HepG2 (cell line): ENCODE results near the gene CAT. TPM values are rescaled to one million over a fixed set of nuclear protein-coding genes. Genes with fewer than 3 reads are reported as not detected.

Experiments
- BCL6 ChIP-seq: IDR thresholded peaks from 2 replicates; pipeline ENCODE4 v1.6.1; 2016; ENCODE audit warnings: missing genetic modification reagents, missing compliant biosample characterization
- GATA4 ChIP-seq: sonication (generic); IDR thresholded peaks from 2 replicates; pipeline ENCODE4 v1.6.1; 2016; ENCODE audit warnings: antibody characterized with exemption, low read depth, borderline replicate concordance
- HOMEZ ChIP-seq: IDR thresholded peaks from 2 replicates; pipeline ENCODE4 v1.6.1; 2016; ENCODE audit warnings: low read depth
- KLF13 ChIP-seq: sonication (generic); formaldehyde crosslinking; IDR thresholded peaks from 2 replicates; pipeline ENCODE4 v1.4.0; 2020; ENCODE audit warnings: mild to moderate bottlenecking, missing genetic modification reagents
- MAFF ChIP-seq: IDR thresholded peaks from 2 replicates; pipeline ENCODE4 v1.6.1; 2011; ENCODE audit warnings: low read depth, low read length, improper control_type of control experiment
- SALL1 ChIP-seq: sonication (generic); formaldehyde crosslinking; IDR thresholded peaks from 2 replicates; pipeline ENCODE4 v1.8.0; 2022; ENCODE audit warnings: mild to moderate bottlenecking, missing genetic modification reagents
- STAT6 ChIP-seq: sonication (generic); formaldehyde crosslinking; IDR thresholded peaks from 2 replicates; pipeline ENCODE4 v1.4.0; 2020; ENCODE audit warnings: missing genetic modification reagents, mild to moderate bottlenecking, borderline replicate concordance
- ZBTB20 ChIP-seq: sonication (generic); formaldehyde crosslinking; IDR thresholded peaks from 2 replicates; pipeline ENCODE4 v1.8.1; 2023; ENCODE audit warnings: missing genetic modification reagents, low read depth, mild to moderate bottlenecking, borderline replicate concordance
- ZNF205 ChIP-seq: IDR thresholded peaks from 2 replicates; pipeline ENCODE4 v1.6.1; 2018; ENCODE audit warnings: missing biosample characterization, missing genetic modification reagents
- ZNF280D ChIP-seq: sonication (generic); formaldehyde crosslinking; IDR thresholded peaks from 2 replicates; pipeline ENCODE4 v1.5.1; 2020; ENCODE audit warnings: mild to moderate bottlenecking, missing genetic modification reagents
- ZNF292 ChIP-seq: sonication (generic); formaldehyde crosslinking; IDR thresholded peaks from 2 replicates; pipeline ENCODE4 v1.8.1; 2022; ENCODE audit warnings: mild to moderate bottlenecking, low read depth, missing genetic modification reagents, borderline replicate concordance
- ZNF530 ChIP-seq: sonication (generic); formaldehyde crosslinking; IDR thresholded peaks from 2 replicates; pipeline ENCODE4 v1.5.0; 2020; ENCODE audit warnings: low read depth, mild to moderate bottlenecking, missing genetic modification reagents
- ZNF768 ChIP-seq: sonication (generic); formaldehyde crosslinking; IDR thresholded peaks from 2 replicates; pipeline ENCODE4 v1.4.0; 2020; ENCODE audit warnings: missing genetic modification reagents
- ZNF790 ChIP-seq: sonication (generic); formaldehyde crosslinking; IDR thresholded peaks from 2 replicates; pipeline ENCODE4 v1.8.0; 2022; ENCODE audit warnings: missing genetic modification reagents, mild to moderate bottlenecking, borderline replicate concordance
- ZNF816 ChIP-seq: sonication (generic); formaldehyde crosslinking; IDR thresholded peaks from 2 replicates; pipeline ENCODE4 v1.8.0; 2022; ENCODE audit warnings: missing genetic modification reagents, mild to moderate bottlenecking, borderline replicate concordance
- polyA plus RNA-seq, 8 experiments: library from polyadenylated mRNA; depleted of rRNA in 3 of 8; stranded (reverse) in 7 of 8; unstranded in 1 of 8; fragments of >200 nt; fragmentation: Illumina TruSeq in 4 of 8; extraction: Trizol in 4 of 8; gene quantifications; 2 replicates each; pipeline versions ENCODE4 v1.2.1 to v1.2.3, GENCODE V29; 2011 to 2016; ENCODE audit warnings: low read depth in 4 of 8, missing spikeins in 1 of 8, mixed read lengths in 1 of 8; ENCODE audit not compliant: insufficient read depth in 1 of 8
- total RNA-seq, 5 experiments: library from RNA; depleted of rRNA; stranded (reverse); fragments of >200 nt; fragmentation: Illumina TruSeq; extraction: Trizol; gene quantifications; 2 replicates each; pipeline ENCODE4 v1.2.3, GENCODE V29; 2016; ENCODE audit warnings: low read depth in 1 of 5
- TF ChIP-seq, protein P1 (sequence below): sonication (generic); formaldehyde crosslinking; IDR thresholded peaks from 2 replicates; pipeline ENCODE4 v1.5.1; 2020; ENCODE audit warnings: mild to moderate bottlenecking, missing genetic modification reagents, moderate library complexity
- TF ChIP-seq, protein P2 (sequence below): sonication (generic); formaldehyde crosslinking; IDR thresholded peaks from 2 replicates; pipeline ENCODE4 v1.8.1; 2023; ENCODE audit warnings: mild to moderate bottlenecking, missing genetic modification reagents

Gene CAT
- total and polyA plus RNA-seq, 2 of the 13 experiments (the other 11 are each of a cell fraction or from before 2014, with no cell fraction given): 107 to 136 TPM

GRCh38 chr11:34501500-34501899 is 62.8 kb downstream of the CAT start (continued):
- TF ChIP-seq, protein P1, sequence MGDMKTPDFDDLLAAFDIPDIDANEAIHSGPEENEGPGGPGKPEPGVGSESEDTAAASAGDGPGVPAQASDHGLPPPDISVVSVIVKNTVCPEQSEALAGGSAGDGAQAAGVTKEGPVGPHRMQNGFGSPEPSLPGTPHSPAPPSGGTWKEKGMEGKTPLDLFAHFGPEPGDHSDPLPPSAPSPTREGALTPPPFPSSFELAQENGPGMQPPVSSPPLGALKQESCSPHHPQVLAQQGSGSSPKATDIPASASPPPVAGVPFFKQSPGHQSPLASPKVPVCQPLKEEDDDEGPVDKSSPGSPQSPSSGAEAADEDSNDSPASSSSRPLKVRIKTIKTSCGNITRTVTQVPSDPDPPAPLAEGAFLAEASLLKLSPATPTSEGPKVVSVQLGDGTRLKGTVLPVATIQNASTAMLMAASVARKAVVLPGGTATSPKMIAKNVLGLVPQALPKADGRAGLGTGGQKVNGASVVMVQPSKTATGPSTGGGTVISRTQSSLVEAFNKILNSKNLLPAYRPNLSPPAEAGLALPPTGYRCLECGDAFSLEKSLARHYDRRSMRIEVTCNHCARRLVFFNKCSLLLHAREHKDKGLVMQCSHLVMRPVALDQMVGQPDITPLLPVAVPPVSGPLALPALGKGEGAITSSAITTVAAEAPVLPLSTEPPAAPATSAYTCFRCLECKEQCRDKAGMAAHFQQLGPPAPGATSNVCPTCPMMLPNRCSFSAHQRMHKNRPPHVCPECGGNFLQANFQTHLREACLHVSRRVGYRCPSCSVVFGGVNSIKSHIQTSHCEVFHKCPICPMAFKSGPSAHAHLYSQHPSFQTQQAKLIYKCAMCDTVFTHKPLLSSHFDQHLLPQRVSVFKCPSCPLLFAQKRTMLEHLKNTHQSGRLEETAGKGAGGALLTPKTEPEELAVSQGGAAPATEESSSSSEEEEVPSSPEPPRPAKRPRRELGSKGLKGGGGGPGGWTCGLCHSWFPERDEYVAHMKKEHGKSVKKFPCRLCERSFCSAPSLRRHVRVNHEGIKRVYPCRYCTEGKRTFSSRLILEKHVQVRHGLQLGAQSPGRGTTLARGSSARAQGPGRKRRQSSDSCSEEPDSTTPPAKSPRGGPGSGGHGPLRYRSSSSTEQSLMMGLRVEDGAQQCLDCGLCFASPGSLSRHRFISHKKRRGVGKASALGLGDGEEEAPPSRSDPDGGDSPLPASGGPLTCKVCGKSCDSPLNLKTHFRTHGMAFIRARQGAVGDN (CRISPR knock-in tag): no peak
- TF ChIP-seq ZNF790 (no peak), KLF13 (CRISPR knock-in tag) (no peak), HOMEZ (CRISPR knock-in tag) (0 out of 2 replicates have a peak, but pooled peaks have one; percentile 38), ZNF816 (peak; percentile 75; the same call in 1 of the 2 replicates), ZNF530 (CRISPR knock-in tag) (no peak), BCL6 (CRISPR knock-in tag) (peak; percentile 70; the same call in 1 of the 2 replicates), GATA4 (no peak), STAT6 (CRISPR knock-in tag) (no peak), ZNF205 (CRISPR knock-in tag) (0 out of 2 replicates have a peak, but pooled peaks have one; percentile 54), MAFF (no peak), ZNF768 (no peak), ZNF292 (CRISPR knock-in tag) (peak; percentile 97; the same call in 1 of the 2 replicates), ZBTB20 (CRISPR knock-in tag) (0 out of 2 replicates have a peak, but pooled peaks have one; percentile 45), SALL1 (peak; percentile 90), ZNF280D (CRISPR knock-in tag) (peak; percentile 73; the same call in 1 of the 2 replicates)
- TF ChIP-seq, protein P2, sequence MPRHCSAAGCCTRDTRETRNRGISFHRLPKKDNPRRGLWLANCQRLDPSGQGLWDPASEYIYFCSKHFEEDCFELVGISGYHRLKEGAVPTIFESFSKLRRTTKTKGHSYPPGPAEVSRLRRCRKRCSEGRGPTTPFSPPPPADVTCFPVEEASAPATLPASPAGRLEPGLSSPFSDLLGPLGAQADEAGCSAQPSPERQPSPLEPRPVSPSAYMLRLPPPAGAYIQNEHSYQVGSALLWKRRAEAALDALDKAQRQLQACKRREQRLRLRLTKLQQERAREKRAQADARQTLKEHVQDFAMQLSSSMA (CRISPR knock-in tag): no peak
